ENCODE results near the gene PCSK2.

The PCSK2 gene, protein sequence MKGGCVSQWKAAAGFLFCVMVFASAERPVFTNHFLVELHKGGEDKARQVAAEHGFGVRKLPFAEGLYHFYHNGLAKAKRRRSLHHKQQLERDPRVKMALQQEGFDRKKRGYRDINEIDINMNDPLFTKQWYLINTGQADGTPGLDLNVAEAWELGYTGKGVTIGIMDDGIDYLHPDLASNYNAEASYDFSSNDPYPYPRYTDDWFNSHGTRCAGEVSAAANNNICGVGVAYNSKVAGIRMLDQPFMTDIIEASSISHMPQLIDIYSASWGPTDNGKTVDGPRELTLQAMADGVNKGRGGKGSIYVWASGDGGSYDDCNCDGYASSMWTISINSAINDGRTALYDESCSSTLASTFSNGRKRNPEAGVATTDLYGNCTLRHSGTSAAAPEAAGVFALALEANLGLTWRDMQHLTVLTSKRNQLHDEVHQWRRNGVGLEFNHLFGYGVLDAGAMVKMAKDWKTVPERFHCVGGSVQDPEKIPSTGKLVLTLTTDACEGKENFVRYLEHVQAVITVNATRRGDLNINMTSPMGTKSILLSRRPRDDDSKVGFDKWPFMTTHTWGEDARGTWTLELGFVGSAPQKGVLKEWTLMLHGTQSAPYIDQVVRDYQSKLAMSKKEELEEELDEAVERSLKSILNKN

GRCh38 chr20:17226410-17227218 is at the start of gene PCSK2:
Gene PCSK2, plus strand, starts transcription at chr20:17227040. Its CDS starts 266 bp downstream, at chr20:17227306.
- DNase-seq = peak; percentile 89

GRCh38 chr20:17177341-17177740 is 49.5 kb upstream of the PCSK2 start:
- DNase-seq = no peak

DNA sequence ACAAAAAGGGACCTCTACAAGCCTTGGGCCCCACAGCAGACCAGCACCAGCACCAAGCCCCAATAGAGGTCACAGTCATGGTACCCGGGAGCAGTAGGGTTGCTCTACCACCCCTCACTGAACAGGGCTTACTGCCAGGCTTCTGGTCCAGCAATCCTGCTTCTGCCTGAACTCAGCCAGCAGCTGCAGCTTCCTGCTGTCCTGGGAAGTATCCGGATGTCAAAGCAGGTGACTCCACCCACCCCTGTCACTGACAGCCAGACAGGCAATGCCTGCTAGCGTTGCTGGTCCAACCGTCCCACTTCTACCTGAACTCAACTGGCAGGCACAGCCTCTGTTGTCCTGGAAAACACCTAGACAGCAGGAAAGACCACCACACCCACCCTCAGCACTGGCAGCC is 47.0 kb upstream of the PCSK2 start:
- no peak for DNase-seq

- no peak for DNase-seq
Measured at GRCh38 chr20:17189976-17190695, 36.7 kb upstream of the PCSK2 start.

DNA sequence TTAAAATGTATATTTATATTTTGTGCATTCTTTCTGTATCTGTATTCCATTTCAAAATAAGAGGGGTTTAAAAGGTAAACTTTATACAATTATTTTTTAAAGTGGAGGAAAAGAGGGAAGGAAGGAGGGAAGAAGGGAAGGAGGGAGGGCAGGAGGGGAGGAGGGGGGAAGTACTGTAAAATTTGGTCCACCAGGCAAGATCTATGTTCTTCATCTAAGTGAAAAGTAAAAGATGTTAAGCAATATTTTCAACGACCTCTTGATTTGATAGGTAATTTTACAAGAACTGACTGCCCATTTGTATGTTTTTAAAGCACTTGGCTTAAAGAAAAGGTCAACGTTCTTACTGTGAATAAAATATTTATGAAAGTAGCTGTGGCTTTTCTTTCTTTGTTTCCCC is 29.8 kb upstream of the PCSK2 start:
- DNase-seq = no peak

DNA sequence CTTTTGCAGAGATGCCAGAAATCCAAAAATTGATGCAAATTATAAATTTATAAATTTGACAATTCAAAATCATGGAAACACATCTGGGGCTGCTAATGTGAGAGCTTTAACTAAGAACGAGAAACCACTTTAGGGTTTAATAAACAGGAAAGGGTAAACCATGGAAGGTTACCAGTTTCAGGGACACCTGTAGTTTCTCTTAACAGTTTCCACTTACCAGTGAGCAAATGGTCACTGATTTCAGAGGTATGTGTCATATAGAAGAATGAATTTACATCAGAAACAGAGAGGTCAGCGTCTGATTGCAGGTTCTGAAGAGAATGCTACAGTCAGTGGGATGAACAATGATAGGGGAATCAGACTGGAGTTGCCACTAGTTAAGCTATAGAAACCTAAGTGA is 24.8 kb upstream of the PCSK2 start:
- no peak for DNase-seq

DNA sequence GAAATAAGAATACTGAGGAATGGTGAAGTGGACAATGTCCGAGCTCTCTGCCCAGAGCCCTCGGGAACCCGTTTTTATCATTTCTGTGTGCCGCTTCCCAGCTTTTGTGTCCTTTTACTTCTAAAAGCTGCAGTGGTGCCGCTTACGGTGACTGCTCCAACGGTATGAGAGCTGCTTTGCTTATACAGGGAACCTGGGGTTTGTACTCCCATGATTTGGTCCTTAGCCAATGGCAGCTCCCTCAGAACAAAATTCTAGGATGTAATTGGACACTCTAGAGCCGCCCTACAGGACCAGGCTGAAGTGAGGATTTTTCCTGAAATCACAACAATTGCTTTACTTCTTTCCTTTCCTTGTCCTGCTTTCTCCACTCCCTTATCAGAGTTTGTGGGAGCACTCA is 24.2 kb upstream of the PCSK2 start:
- peak; percentile 8 for DNase-seq

- no peak for DNase-seq
Measured at GRCh38 chr20:17205084-17205813, 21.6 kb upstream of the PCSK2 start.

DNA sequence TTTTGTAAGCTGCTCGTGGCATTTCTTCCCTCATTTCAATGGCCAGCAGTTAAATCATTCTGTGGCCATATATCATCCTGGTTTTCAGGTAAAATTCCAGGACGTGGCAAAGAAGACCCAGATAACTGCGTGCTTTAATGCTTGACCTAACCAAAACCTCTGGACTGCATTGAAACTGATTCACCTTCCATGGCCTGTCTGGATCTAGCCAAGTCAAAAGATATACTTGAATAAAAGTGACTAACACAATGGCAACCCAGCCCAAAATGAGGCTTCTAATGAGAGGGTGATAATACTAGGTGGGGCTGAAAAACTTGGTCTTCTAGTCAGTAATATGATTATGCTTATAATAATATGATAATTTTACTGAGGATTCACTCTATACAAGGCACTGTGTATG is 16.5 kb upstream of the PCSK2 start:
- no peak for DNase-seq

GRCh38 chr20:17210983-17211382 is 15.9 kb upstream of the PCSK2 start:
- DNase-seq = peak; percentile 45

DNA sequence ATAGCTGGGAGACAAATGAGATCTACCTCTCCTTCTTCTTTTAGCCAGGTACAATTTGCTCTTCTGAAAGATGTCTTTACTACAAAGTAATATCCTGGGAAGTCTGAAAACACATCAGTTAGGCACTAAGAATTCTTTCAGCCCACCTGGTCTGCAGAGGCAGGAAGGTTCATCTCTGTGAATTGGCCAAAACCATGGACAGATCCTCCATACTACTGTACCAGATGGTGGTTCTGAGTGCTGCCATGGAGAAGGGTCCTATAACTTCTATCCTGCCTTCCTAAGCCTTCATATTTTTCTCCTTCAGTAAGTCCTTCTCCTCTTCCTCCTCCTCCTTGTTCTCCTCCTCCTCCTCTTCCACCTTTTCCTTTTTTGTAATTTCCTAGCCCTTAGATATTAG is 11.7 kb upstream of the PCSK2 start:
- DNase-seq = no peak

DNA sequence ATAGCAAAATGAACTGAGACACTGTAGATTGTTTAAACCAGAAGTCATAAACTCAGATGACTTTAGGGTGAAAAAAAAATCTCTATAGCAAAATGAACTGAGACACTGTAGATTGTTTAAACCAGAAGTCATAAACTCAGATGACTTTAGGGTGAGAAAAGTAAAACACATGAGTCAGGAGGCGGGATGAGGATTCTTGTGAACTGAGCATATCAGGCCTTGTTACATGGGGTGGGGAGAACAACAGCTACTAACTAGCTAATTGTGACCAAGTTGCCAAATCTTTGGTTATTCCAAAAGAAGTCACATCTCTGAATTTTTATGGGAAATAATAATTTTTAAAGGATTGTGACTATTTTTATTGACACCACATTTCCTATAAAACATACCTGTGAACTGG is 7.0 kb upstream of the PCSK2 start:
- DNase-seq = peak; percentile 48

- peak; percentile 15 for DNase-seq
Measured at GRCh38 chr20:17223553-17223952, 3.3 kb upstream of the PCSK2 start.

GRCh38 chr20:17225851-17226409 is 910 bp upstream of the PCSK2 start:
- peak; percentile 17 for DNase-seq

DNA sequence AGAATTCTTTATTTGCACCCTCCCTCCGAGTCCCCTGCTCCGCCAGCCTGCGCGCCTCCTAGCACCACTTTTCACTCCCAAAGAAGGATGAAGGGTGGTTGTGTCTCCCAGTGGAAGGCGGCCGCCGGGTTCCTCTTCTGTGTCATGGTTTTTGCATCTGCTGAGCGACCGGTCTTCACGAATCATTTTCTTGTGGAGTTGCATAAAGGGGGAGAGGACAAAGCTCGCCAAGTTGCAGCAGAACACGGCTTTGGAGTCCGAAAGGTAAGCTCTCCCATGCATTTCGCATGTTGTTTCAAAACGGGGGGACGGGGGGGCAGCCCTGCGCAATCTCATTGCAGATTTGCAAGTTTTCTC is 357 bp downstream of the PCSK2 start:
- DNase-seq = peak; percentile 6

DNA sequence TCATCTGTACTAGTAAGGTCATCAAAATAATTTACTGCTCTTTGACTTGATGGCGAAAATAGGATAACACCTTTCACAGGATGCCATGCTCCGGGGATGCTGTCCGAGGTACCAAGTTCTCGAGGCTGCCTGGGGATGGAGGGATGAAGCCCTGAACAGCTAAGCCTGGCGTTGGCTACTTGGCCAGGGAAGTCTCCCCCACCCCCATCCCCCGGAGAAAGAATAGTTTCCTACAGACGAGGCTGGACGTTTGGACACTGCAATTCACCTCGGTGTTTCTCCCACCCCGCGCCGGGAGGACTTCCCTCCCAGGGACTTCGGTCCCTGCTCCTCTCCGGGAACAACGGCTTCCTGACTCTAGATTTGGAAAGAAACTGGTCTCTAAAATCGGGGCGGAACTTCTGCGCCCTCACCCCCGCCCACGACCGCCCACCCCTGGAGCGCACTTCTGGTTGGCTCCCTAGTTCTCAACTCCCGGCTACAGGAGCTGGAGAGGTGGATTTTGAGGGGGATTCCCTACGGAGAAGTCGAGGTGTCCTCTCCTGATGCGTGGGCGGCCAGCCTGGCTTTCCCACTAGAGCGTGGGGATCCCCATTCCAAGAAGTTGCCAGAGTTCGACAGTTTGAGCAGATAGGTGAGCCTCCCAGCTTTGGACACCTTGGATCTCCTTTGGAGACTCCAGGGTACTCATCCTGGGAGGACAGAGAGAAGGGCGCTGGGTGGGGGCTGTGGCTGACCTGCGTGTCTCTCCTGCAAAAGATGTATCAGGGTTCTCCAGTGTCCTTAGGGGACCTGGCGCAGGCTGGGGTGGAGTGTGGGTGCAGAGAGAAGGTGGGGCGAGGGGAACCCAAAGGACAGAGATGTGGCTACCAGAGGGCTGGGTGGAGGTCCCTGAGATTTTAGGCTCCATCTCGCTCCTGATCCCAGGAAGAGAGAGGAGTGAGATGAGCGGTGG is 1.1 kb downstream of the PCSK2 start:
- peak; percentile 37 for DNase-seq

DNA sequence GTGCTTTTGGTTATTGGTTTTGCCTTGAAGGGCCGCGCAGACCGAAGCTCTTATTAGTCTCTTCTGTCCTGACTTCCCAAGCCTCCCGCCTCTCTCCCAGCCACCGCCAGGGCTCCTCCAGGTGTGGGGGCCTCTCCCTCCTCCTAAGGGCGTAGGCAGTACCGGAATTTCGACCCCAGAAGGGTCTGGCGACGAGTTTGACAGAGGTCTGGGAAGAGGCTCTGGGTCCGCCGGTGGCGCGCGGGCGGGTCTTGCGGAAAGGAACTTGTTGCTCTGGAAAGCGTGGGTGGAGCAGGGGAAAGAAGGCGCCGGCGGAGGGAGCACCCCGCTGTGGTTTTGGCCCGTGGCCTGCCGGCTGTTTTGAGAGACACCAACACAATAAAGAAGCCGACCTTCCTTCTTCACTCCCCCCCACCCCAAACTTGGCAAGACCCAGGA is 1.8 kb downstream of the PCSK2 start:
- DNase-seq = peak; percentile 7

DNA sequence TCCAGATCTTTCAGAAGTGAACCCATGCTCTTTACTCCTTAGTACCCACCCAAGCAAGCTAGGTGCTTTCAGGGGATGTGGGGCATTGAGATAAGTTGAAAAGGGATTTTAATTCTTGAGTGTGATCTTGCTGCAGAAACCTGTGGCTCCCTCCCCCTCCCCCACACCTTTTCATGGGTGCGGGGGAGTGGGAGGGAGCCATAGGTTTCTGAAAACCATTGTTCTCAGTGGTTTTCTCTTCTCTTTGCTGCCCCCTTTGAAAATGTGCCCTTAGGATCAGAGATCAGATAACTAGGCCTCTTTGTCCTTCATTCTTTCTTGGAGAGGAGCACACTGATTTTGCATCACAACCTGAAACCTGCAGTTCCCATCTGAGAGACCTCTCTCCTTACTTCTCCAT is 2.4 kb downstream of the PCSK2 start:
- no peak for DNase-seq

DNA sequence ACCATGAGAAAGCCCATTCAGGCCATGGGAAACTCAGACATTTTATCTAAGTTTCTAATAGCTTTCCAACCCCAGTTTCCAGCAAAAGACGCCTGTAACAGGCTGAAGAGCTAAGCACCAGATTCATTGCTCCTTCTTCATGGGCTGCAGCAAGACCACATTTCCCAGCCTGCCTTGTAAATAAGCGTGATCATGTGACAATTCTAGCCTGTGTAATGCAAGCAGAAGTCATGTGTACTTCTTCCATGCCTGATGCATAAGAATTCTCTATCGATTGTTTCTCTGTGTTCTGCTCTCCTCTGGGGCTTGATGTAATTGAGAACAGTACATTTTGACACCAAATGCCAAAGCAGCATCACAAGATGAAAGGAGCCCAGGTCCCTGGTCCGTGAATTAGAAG is 6.8 kb downstream of the PCSK2 start:
- DNase-seq = no peak

GRCh38 chr20:17236766-17237165 is 9.9 kb downstream of the PCSK2 start:
- DNase-seq = no peak

- DNase-seq = peak; percentile 19
Measured at GRCh38 chr20:17248224-17248623, 21.4 kb downstream of the PCSK2 start.

All from fibroblast of skin of right biceps (primary cell).